ENCODE results near the gene TMTC4. TPM values are rescaled to one million over a fixed set of nuclear protein-coding genes. Genes with fewer than 3 reads are reported as not detected.

TMTC4 gene
- total RNA-seq, 1 experiment from 2014 or later = 15.1 TPM

DNA sequence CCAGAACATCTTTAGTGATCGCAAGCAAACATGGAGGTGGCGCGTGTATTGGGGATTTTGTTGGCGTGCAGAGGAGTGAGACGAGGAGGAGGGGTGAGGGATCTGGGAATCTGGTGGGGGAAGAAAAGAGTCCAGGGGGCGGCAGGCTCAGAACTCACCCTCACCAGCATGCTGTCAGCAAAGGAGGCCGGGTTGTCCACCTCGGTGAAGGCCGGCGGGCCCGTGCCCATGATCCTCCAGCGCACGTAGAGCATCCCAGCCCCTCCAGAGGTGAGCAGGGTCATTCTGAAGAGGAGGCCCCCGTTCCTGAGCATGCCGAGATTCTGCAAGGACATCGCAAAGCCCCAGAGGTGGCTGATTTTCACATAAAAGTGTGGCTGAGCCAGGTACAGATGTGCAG, 37.2 kb downstream of the TMTC4 start:
- Histone ChIP-seq H3K9me3 (ENCODE audit: low read length) (no peaks in the 10 kb centered on the region), H3F3A (ENCODE audit: low read length, unreplicated experiment) (no peaks in the 10 kb centered on the region), H3K9me2 (replicated peaks; ENCODE audit: low read length) (no peaks in the 10 kb centered on the region), H2AFZ (ENCODE audit: low read length) (no peak overlapping the region), H3K79me2 (ENCODE audit: low read length) (no peaks in the 10 kb centered on the region), H3K4me3 (ENCODE audit: low read length) (no peak overlapping the region), H3K9ac (ENCODE audit: low read length) (no peak overlapping the region), H3K36me3 (ENCODE audit: low read depth, low read length) (no peaks in the 10 kb centered on the region), H3K4me2 (ENCODE audit: low read length) (no peak overlapping the region), H4K20me1 (ENCODE audit: low read length) (no peaks in the 10 kb centered on the region), H3K27ac (ENCODE audit: low read length) (no peak overlapping the region), H3K27me3 (ENCODE audit: low read length) (no peaks in the 10 kb centered on the region), H3K4me1 (ENCODE audit: insufficient read depth, low read length) (peaks cover 8% of the 10 kb centered on the region; the same call in 1 of the 2 replicates)
- TF ChIP-seq, protein P1, sequence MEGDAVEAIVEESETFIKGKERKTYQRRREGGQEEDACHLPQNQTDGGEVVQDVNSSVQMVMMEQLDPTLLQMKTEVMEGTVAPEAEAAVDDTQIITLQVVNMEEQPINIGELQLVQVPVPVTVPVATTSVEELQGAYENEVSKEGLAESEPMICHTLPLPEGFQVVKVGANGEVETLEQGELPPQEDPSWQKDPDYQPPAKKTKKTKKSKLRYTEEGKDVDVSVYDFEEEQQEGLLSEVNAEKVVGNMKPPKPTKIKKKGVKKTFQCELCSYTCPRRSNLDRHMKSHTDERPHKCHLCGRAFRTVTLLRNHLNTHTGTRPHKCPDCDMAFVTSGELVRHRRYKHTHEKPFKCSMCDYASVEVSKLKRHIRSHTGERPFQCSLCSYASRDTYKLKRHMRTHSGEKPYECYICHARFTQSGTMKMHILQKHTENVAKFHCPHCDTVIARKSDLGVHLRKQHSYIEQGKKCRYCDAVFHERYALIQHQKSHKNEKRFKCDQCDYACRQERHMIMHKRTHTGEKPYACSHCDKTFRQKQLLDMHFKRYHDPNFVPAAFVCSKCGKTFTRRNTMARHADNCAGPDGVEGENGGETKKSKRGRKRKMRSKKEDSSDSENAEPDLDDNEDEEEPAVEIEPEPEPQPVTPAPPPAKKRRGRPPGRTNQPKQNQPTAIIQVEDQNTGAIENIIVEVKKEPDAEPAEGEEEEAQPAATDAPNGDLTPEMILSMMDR (conservative IDR thresholded peaks at IDR 0.05; ENCODE audit: low read depth, low read length) = no peak
- TF ChIP-seq EZH2phosphoT487 (IDR thresholded peaks at IDR 0.05; ENCODE audit: borderline replicate concordance, low read length) = no peak
- CTCF ChIA-PET = no interaction called here
- POLR2A ChIA-PET (ENCODE audit: unreplicated experiment) = no interaction called here
- intact Hi-C loops (cut with micrococcal nuclease) = no loop called here
- DNase-seq (no peak), ATAC-seq (no peak)
- no TSS peak for BruUV-seq (replicated peaks)

DNA sequence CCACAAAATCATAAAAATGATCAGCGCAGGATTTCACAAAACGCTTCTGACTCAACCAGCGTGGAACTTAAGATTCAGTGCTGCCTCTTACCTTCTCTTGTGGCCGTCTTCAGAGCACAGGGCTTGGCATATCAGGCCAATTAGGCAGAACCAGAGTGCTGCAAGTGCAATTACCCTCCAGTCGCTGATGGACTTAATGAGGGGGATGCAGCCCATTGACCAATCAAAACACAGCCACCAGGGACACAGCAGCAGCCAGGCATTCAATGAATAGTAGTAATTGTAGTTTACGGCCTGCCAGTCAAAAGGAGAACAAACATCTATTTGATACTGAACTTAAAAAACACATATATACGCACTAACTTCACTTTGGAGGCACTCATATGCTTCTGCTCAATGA, 38.2 kb downstream of the TMTC4 start:
- Histone ChIP-seq H3K4me3 (ENCODE audit: low read length) (no peak overlapping the region), H3K36me3 (ENCODE audit: low read depth, low read length) (no peaks in the 10 kb centered on the region), H3K4me2 (ENCODE audit: low read length) (no peak overlapping the region), H3K27me3 (ENCODE audit: low read length) (no peaks in the 10 kb centered on the region), H3F3A (ENCODE audit: low read length, unreplicated experiment) (no peaks in the 10 kb centered on the region), H3K9me2 (replicated peaks; ENCODE audit: low read length) (no peaks in the 10 kb centered on the region), H3K79me2 (ENCODE audit: low read length) (no peaks in the 10 kb centered on the region), H3K4me1 (ENCODE audit: insufficient read depth, low read length) (peaks cover 8% of the 10 kb centered on the region; the same call in 1 of the 2 replicates), H4K20me1 (ENCODE audit: low read length) (no peaks in the 10 kb centered on the region), H3K9me3 (ENCODE audit: low read length) (no peaks in the 10 kb centered on the region), H2AFZ (ENCODE audit: low read length) (no peak overlapping the region), H3K9ac (ENCODE audit: low read length) (no peak overlapping the region), H3K27ac (ENCODE audit: low read length) (no peak overlapping the region)
- intact Hi-C loops (cut with micrococcal nuclease) = no loop called here
- no TSS peak for BruUV-seq (replicated peaks)
- ChIA-PET CTCF (no interaction called here), POLR2A (ENCODE audit: unreplicated experiment) (no interaction called here)
- TF ChIP-seq EZH2 (IDR thresholded peaks at IDR 0.05; ENCODE audit: low read length, unreplicated experiment) (no peak), EZH2phosphoT487 (IDR thresholded peaks at IDR 0.05; ENCODE audit: borderline replicate concordance, low read length) (no peak)
- TF ChIP-seq, protein P1 (conservative IDR thresholded peaks at IDR 0.05; ENCODE audit: low read depth, low read length) = no peak
- DNase-seq (no peak), ATAC-seq (no peak)

- no peak for TF ChIP-seq EZH2phosphoT487 (IDR thresholded peaks at IDR 0.05; ENCODE audit: borderline replicate concordance, low read length)
- TF ChIP-seq, protein P1 (conservative IDR thresholded peaks at IDR 0.05; ENCODE audit: low read depth, low read length) = no peak
- no peak for TF ChIP-seq EZH2 (IDR thresholded peaks at IDR 0.05; ENCODE audit: low read length, unreplicated experiment)
- Histone ChIP-seq H3K9me2 (replicated peaks; ENCODE audit: low read length) (no peaks in the 10 kb centered on the region), H3K79me2 (ENCODE audit: low read length) (no peaks in the 10 kb centered on the region), H2AFZ (ENCODE audit: low read length) (no peak overlapping the region), H3K36me3 (ENCODE audit: low read depth, low read length) (no peaks in the 10 kb centered on the region), H3K4me2 (ENCODE audit: low read length) (no peak overlapping the region), H3K9me3 (ENCODE audit: low read length) (no peaks in the 10 kb centered on the region), H3F3A (ENCODE audit: low read length, unreplicated experiment) (no peaks in the 10 kb centered on the region), H3K4me1 (ENCODE audit: insufficient read depth, low read length) (peaks cover 8% of the 10 kb centered on the region; the same call in 1 of the 2 replicates), H3K27ac (ENCODE audit: low read length) (no peak overlapping the region), H3K4me3 (ENCODE audit: low read length) (no peak overlapping the region), H4K20me1 (ENCODE audit: low read length) (no peaks in the 10 kb centered on the region), H3K27me3 (ENCODE audit: low read length) (no peaks in the 10 kb centered on the region), H3K9ac (ENCODE audit: low read length) (no peak overlapping the region)
- ChIA-PET POLR2A (ENCODE audit: unreplicated experiment) (interaction anchor here (0.6 kb wide), 1 partner anchor 983 kb away, joined by 5 read pairs; no protein-coding TSS in a partner anchor), CTCF (no interaction called here)
- intact Hi-C loops (cut with micrococcal nuclease) = no loop called here
- DNase-seq (no peak), ATAC-seq (no peak)
- BruUV-seq (replicated peaks) = no TSS peak
These were observed 38.6 kb downstream of the TMTC4 start for GRCh38 chr13:100636004-100636403.

Measured in PC-3 (cell line).